ENCODE measurements around the gene ABCA4. TPM values are rescaled to one million over a fixed set of nuclear protein-coding genes. Genes with fewer than 3 reads are reported as not detected.

The ABCA4 gene
- total RNA-seq, 1 experiment from 2014 or later = 0.09 TPM

DNA sequence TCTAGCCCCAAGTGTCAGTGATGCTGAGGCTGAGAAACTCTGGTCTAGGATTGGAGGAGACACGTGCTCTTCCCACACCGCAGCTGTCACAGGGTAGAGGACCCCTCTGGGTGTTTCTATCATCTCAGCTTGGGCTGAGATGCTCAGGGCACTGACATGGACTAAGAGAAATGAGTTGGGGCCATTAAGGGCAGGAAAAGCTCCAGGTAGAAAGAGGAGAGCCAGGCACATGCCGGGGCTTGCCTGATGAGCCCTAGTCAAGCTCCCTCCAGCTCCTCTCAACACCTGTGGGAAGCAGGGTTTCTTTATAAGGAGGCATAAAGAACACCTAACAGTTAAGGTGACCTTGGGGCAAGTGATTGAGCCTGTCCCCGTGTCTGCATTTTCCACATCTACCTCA, 17.3 kb downstream of the ABCA4 start (continued):
- TF ChIP-seq ZNF219 (CRISPR knock-in tag; IDR thresholded peaks at IDR 0.05; ENCODE audit: borderline replicate concordance) (no peak), JUN (CRISPR knock-in tag; IDR thresholded peaks at IDR 0.05) (no peak), HMGA2 (CRISPR knock-in tag; IDR thresholded peaks at IDR 0.05) (no peak), NFATC4 (CRISPR knock-in tag; IDR thresholded peaks at IDR 0.05) (no peak)
- TF ChIP-seq, protein P1, sequence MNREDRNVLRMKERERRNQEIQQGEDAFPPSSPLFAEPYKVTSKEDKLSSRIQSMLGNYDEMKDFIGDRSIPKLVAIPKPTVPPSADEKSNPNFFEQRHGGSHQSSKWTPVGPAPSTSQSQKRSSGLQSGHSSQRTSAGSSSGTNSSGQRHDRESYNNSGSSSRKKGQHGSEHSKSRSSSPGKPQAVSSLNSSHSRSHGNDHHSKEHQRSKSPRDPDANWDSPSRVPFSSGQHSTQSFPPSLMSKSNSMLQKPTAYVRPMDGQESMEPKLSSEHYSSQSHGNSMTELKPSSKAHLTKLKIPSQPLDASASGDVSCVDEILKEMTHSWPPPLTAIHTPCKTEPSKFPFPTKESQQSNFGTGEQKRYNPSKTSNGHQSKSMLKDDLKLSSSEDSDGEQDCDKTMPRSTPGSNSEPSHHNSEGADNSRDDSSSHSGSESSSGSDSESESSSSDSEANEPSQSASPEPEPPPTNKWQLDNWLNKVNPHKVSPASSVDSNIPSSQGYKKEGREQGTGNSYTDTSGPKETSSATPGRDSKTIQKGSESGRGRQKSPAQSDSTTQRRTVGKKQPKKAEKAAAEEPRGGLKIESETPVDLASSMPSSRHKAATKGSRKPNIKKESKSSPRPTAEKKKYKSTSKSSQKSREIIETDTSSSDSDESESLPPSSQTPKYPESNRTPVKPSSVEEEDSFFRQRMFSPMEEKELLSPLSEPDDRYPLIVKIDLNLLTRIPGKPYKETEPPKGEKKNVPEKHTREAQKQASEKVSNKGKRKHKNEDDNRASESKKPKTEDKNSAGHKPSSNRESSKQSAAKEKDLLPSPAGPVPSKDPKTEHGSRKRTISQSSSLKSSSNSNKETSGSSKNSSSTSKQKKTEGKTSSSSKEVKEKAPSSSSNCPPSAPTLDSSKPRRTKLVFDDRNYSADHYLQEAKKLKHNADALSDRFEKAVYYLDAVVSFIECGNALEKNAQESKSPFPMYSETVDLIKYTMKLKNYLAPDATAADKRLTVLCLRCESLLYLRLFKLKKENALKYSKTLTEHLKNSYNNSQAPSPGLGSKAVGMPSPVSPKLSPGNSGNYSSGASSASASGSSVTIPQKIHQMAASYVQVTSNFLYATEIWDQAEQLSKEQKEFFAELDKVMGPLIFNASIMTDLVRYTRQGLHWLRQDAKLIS (CRISPR knock-in tag; IDR thresholded peaks at IDR 0.05; ENCODE audit: borderline replicate concordance) = no peak
- TF ChIP-seq, protein P2, sequence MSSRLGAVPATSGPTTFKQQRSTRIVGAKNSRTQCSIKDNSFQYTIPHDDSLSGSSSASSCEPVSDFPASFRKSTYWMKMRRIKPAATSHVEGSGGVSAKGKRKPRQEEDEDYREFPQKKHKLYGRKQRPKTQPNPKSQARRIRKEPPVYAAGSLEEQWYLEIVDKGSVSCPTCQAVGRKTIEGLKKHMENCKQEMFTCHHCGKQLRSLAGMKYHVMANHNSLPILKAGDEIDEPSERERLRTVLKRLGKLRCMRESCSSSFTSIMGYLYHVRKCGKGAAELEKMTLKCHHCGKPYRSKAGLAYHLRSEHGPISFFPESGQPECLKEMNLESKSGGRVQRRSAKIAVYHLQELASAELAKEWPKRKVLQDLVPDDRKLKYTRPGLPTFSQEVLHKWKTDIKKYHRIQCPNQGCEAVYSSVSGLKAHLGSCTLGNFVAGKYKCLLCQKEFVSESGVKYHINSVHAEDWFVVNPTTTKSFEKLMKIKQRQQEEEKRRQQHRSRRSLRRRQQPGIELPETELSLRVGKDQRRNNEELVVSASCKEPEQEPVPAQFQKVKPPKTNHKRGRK (CRISPR knock-in tag; IDR thresholded peaks at IDR 0.05; ENCODE audit: borderline replicate concordance) = no peak
- TF ChIP-seq, protein P3, sequence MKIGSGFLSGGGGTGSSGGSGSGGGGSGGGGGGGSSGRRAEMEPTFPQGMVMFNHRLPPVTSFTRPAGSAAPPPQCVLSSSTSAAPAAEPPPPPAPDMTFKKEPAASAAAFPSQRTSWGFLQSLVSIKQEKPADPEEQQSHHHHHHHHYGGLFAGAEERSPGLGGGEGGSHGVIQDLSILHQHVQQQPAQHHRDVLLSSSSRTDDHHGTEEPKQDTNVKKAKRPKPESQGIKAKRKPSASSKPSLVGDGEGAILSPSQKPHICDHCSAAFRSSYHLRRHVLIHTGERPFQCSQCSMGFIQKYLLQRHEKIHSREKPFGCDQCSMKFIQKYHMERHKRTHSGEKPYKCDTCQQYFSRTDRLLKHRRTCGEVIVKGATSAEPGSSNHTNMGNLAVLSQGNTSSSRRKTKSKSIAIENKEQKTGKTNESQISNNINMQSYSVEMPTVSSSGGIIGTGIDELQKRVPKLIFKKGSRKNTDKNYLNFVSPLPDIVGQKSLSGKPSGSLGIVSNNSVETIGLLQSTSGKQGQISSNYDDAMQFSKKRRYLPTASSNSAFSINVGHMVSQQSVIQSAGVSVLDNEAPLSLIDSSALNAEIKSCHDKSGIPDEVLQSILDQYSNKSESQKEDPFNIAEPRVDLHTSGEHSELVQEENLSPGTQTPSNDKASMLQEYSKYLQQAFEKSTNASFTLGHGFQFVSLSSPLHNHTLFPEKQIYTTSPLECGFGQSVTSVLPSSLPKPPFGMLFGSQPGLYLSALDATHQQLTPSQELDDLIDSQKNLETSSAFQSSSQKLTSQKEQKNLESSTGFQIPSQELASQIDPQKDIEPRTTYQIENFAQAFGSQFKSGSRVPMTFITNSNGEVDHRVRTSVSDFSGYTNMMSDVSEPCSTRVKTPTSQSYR (CRISPR knock-in tag; IDR thresholded peaks at IDR 0.05) = no peak

DNA sequence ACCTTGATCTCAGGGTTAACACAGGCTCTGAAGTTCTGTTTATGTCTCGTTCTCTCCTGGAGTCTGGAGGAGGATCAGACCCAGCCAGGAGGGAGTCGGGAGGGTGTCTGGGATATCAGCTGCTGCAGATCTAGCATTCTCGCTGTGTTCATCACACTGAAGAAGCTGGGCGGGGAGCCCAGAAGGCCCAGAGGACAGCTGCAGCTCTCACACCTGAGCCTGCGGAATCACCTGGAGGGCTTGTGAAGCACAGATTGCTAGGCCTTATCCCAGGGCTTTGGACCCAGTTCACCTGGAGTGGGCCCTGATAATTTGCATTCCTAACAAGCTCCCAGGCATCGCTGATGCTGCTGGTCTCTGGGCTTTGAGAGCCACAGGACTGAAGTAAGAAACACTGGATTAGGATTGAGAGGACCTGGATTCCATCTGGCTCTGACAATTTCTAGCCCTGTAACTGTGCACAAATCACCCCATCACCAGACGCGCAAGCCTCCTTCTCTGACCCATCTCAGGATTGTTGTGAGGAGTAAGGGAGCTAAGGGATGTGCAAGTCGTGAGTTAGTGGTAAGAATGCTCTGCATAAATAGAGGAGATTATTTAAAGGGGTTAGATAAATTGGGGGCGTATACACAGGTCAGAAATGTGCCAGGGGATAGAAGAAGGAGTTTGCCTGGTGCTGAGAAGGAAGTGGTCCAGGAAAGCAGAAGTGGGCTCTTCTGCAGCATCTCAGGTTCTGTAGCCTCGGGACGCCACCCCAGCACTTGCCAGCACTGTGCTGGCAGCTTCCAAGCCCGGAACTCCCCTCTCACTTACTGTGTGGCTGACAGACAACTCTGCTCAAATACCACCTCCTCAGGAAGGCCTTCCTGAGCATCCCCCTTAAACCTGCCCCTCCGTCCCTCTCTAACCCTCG, 19.1 kb downstream of the ABCA4 start:
- H3K27me3 Mint-ChIP-seq (ENCODE audit: low read depth) = peaks cover 14% of the 10 kb centered on the region
- peaks cover 34% of the 10 kb centered on the region for H3K4me1 Mint-ChIP-seq
- no peak overlapping the region for H3K4me3 Mint-ChIP-seq
- no peak for TF ChIP-seq ZNF138 (CRISPR knock-in tag; conservative IDR thresholded peaks at IDR 0.05)
- TF ChIP-seq NFE2L1 (CRISPR knock-in tag; IDR thresholded peaks at IDR 0.05) = no peak
- TF ChIP-seq, protein P4, sequence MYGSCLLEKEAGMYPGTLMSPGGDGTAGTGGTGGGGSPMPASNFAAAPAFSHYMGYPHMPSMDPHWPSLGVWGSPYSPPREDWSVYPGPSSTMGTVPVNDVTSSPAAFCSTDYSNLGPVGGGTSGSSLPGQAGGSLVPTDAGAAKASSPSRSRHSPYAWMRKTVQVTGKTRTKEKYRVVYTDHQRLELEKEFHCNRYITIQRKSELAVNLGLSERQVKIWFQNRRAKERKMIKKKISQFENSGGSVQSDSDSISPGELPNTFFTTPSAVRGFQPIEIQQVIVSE (CRISPR knock-in tag; IDR thresholded peaks at IDR 0.05; ENCODE audit: borderline replicate concordance) = no peak
- no peak for TF ChIP-seq CBFB (CRISPR knock-in tag; IDR thresholded peaks at IDR 0.05; ENCODE audit: low read depth)
- no peak for TF ChIP-seq ZNF416 (CRISPR knock-in tag; IDR thresholded peaks at IDR 0.05)
- TF ChIP-seq, protein P5, sequence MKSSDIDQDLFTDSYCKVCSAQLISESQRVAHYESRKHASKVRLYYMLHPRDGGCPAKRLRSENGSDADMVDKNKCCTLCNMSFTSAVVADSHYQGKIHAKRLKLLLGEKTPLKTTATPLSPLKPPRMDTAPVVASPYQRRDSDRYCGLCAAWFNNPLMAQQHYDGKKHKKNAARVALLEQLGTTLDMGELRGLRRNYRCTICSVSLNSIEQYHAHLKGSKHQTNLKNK (CRISPR knock-in tag; IDR thresholded peaks at IDR 0.05) = no peak
- no peak for TF ChIP-seq JUN (CRISPR knock-in tag; IDR thresholded peaks at IDR 0.05)
- no peak for TF ChIP-seq ZNF423 (CRISPR knock-in tag; IDR thresholded peaks at IDR 0.05)
- ChIA-PET POLR2A (no interaction called here), CTCF (interaction anchor here (0.8 to 1.1 kb wide), 2 partner anchors 39 to 57 kb away, joined by 3 read pairs; no protein-coding TSS in a partner anchor)
- ATAC-seq (no peak), DNase-seq (ENCODE audit: low spot score) (no peak)
- H3K36me3 Mint-ChIP-seq = no peaks in the 10 kb centered on the region
- H3K27ac Mint-ChIP-seq = no peak overlapping the region
- H3K9me3 Mint-ChIP-seq = no peaks in the 10 kb centered on the region

Data from WTC11 (cell line).